ENCODE data around the gene MAP3K7CL. TPM values are rescaled to one million over a fixed set of nuclear protein-coding genes. Genes with fewer than 3 reads are reported as not detected.
"Not testable (repeated sequence)": the region's sequence is repeated elsewhere in the genome, so short reads cannot be mapped to it uniquely, and the experiment has no call there.

Gene MAP3K7CL
- total RNA-seq, 1 donor from 2014 or later, result 1.2 TPM

- Mint-ChIP-seq H3K27ac (ENCODE audit: unreplicated experiment) (no peak overlapping the region), H3K9me3 (ENCODE audit: unreplicated experiment) (peaks cover 1% of the 10 kb centered on the region), H3K36me3 (ENCODE audit: unreplicated experiment) (no peaks in the 10 kb centered on the region), H3K27me3 (ENCODE audit: unreplicated experiment) (no peaks in the 10 kb centered on the region), H3K4me3 (ENCODE audit: unreplicated experiment) (no peak overlapping the region), H3K4me1 (ENCODE audit: low read depth, unreplicated experiment) (no peaks in the 10 kb centered on the region)
- no peak for TF ChIP-seq CTCF (IDR thresholded peaks at IDR 0.05; ENCODE audit: partially characterized antibody, unreplicated experiment)
- no peak for DNase-seq
Measured at GRCh38 chr21:29164323-29164942, 34.0 kb downstream of the MAP3K7CL start.

- H3K9me3 Mint-ChIP-seq (ENCODE audit: unreplicated experiment), result peaks cover 1% of the 10 kb centered on the region
- no peaks in the 10 kb centered on the region for H3K4me1 Mint-ChIP-seq (ENCODE audit: low read depth, unreplicated experiment)
- H3K27ac Mint-ChIP-seq (ENCODE audit: unreplicated experiment), result no peak overlapping the region
- H3K36me3 Mint-ChIP-seq (ENCODE audit: unreplicated experiment), result no peaks in the 10 kb centered on the region
- no peak overlapping the region for H3K4me3 Mint-ChIP-seq (ENCODE audit: unreplicated experiment)
- no peak for DNase-seq
- no peak for TF ChIP-seq CTCF (IDR thresholded peaks at IDR 0.05; ENCODE audit: partially characterized antibody, unreplicated experiment)
- no peaks in the 10 kb centered on the region for H3K27me3 Mint-ChIP-seq (ENCODE audit: unreplicated experiment)
Measured at GRCh38 chr21:29166323-29166722, 35.9 kb downstream of the MAP3K7CL start.

- Mint-ChIP-seq H3K36me3 (ENCODE audit: unreplicated experiment) (no peaks in the 10 kb centered on the region), H3K27ac (ENCODE audit: unreplicated experiment) (no peak overlapping the region), H3K27me3 (ENCODE audit: unreplicated experiment) (no peaks in the 10 kb centered on the region), H3K4me3 (ENCODE audit: unreplicated experiment) (no peak overlapping the region), H3K4me1 (ENCODE audit: low read depth, unreplicated experiment) (no peaks in the 10 kb centered on the region), H3K9me3 (ENCODE audit: unreplicated experiment) (peaks cover 1% of the 10 kb centered on the region)
- DNase-seq, result no peak
- TF ChIP-seq CTCF (IDR thresholded peaks at IDR 0.05; ENCODE audit: partially characterized antibody, unreplicated experiment), result no peak
Measured at GRCh38 chr21:29166853-29167252, 36.4 kb downstream of the MAP3K7CL start.

GRCh38 chr21:29167481-29167880 lies 37.0 kb downstream of the MAP3K7CL start:
- not testable (repeated sequence) for H3K4me1 Mint-ChIP-seq (ENCODE audit: low read depth, unreplicated experiment); H3K4me3 Mint-ChIP-seq (ENCODE audit: unreplicated experiment); H3K36me3 Mint-ChIP-seq (ENCODE audit: unreplicated experiment)

GRCh38 chr21:29168891-29169315 lies 38.5 kb downstream of the MAP3K7CL start:
- H3K4me1 Mint-ChIP-seq (ENCODE audit: low read depth, unreplicated experiment), result no peaks in the 10 kb centered on the region
- peaks cover 1% of the 10 kb centered on the region for H3K9me3 Mint-ChIP-seq (ENCODE audit: unreplicated experiment)
- no peaks in the 10 kb centered on the region for H3K36me3 Mint-ChIP-seq (ENCODE audit: unreplicated experiment)
- DNase-seq, result no peak
- no peak overlapping the region for H3K4me3 Mint-ChIP-seq (ENCODE audit: unreplicated experiment)
- no peaks in the 10 kb centered on the region for H3K27me3 Mint-ChIP-seq (ENCODE audit: unreplicated experiment)
- no peak for TF ChIP-seq CTCF (IDR thresholded peaks at IDR 0.05; ENCODE audit: partially characterized antibody, unreplicated experiment)
- H3K27ac Mint-ChIP-seq (ENCODE audit: unreplicated experiment), result no peak overlapping the region

More at GRCh38 chr21:29167481-29167880, 37.0 kb downstream of the MAP3K7CL start:
- not testable (repeated sequence) for H3K27me3 Mint-ChIP-seq (ENCODE audit: unreplicated experiment); H3K9me3 Mint-ChIP-seq (ENCODE audit: unreplicated experiment); DNase-seq; H3K27ac Mint-ChIP-seq (ENCODE audit: unreplicated experiment)
